NCI-H526 (cell line): ENCODE data around the gene CCR6.

ENCODE experiments used
- DNase-seq, 2 experiments: peaks; one replicate each; lab custom pipeline; 2025; lab: John Stamatoyannopoulos, UW

The CCR6 gene

GRCh38 chr6:167120583-167120903 is 2.4 kb upstream of the CCR6 start:
- no peak for DNase-seq

GRCh38 chr6:167121335-167121841 is 1.5 kb upstream of the CCR6 start:
- DNase-seq: no peak

GRCh38 chr6:167122041-167122826 is 662 bp upstream of the CCR6 start:
- DNase-seq: no peak

- no peak for DNase-seq
These were observed 1.9 kb downstream of the CCR6 start for GRCh38 chr6:167124753-167125152.

GRCh38 chr6:167125410-167125809 is 2.5 kb downstream of the CCR6 start:
- no peak for DNase-seq

GRCh38 chr6:167125855-167126349 is 3.0 kb downstream of the CCR6 start:
- no peak for DNase-seq

- peak; percentile 15 to 39 for DNase-seq
These were observed 5.1 kb downstream of the CCR6 start for GRCh38 chr6:167127785-167128531.

- no peak for DNase-seq
These were observed 6.3 kb downstream of the CCR6 start for GRCh38 chr6:167129159-167129558.

GRCh38 chr6:167129562-167129961 is 6.7 kb downstream of the CCR6 start:
- no peak for DNase-seq

- no peak for DNase-seq
These were observed 7.2 kb downstream of the CCR6 start for GRCh38 chr6:167130008-167130677.

- no peak for DNase-seq
These were observed 8.1 kb downstream of the CCR6 start for GRCh38 chr6:167130712-167131684.

- DNase-seq: no peak
These were observed 11.8 kb downstream of the CCR6 start for GRCh38 chr6:167134448-167135328.

- DNase-seq: no peak
These were observed 13.5 kb downstream of the CCR6 start for GRCh38 chr6:167136376-167136775.

- no peak for DNase-seq
These were observed 14.2 kb downstream of the CCR6 start for GRCh38 chr6:167137081-167137480.

- no peak for DNase-seq
These were observed 15.0 kb downstream of the CCR6 start for GRCh38 chr6:167137881-167138280.

- DNase-seq: no peak
These were observed 16.9 kb downstream of the CCR6 start for GRCh38 chr6:167139761-167140160.

- no peak for DNase-seq
These were observed 17.9 kb downstream of the CCR6 start for GRCh38 chr6:167140589-167141474.

GRCh38 chr6:167141667-167142432 is 19.0 kb downstream of the CCR6 start:
- peak in 1 of 2 experiments; percentile 82 for DNase-seq

GRCh38 chr6:167142433-167142761 is 19.5 kb downstream of the CCR6 start:
- no peak for DNase-seq
